Stimulated activated CD4-positive, alpha-beta T cell treated with anti-CD3 and anti-CD28 coated beads, Interleukin-4, amount 100 ng/mL, for 48 hours (primary cell): ENCODE measurements around the gene ITM2B.
"Not testable (repeated sequence)": the region's sequence is repeated elsewhere in the genome, so short reads cannot be mapped to it uniquely, and the experiment has no call there.

ENCODE experiments used
- DNase-seq, 2 donors: peaks; one replicate each; pipeline ENCODE4 v3.0.0-alpha.2; 2020; ENCODE audit warnings: low read depth in 2 of 2

The ITM2B gene

DNA sequence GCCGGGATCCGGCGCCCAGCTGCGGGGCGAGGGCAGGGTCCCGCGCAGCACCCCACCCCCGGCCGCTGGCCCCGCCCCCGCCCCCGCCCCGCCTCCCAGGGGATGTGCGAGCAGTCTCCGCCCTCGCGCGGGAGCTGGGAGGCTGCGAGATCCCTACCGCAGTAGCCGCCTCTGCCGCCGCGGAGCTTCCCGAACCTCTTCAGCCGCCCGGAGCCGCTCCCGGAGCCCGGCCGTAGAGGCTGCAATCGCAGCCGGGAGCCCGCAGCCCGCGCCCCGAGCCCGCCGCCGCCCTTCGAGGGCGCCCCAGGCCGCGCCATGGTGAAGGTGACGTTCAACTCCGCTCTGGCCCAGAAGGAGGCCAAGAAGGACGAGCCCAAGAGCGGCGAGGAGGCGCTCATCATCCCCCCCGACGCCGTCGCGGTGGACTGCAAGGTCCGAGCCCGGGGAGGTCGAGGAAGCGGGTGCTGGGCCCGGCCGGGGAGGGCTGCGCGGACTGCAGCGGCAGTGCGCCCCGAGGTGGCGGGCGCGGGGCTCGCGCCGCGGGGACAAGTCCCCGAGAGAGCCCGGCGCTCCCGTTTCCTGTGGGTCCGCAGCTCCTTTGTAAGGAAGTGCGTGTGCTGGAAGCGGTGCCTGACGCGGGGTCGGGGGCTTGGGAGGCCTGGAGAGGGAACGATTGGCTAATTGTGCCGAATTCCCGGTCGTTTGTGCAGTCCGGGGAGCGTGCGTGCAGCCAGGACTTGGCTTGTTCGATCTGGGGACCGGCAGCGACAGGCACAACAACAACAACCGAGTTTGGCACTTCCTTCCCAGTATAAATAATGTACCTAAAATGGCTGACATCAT is at the start of gene ITM2B:
TSS of gene ITM2B (plus strand) at position 161 of the 843 bp plus-strand sequence. CDS start at position 316, 155 bp downstream.
- peak; percentile 42 to 55 for DNase-seq

DNA sequence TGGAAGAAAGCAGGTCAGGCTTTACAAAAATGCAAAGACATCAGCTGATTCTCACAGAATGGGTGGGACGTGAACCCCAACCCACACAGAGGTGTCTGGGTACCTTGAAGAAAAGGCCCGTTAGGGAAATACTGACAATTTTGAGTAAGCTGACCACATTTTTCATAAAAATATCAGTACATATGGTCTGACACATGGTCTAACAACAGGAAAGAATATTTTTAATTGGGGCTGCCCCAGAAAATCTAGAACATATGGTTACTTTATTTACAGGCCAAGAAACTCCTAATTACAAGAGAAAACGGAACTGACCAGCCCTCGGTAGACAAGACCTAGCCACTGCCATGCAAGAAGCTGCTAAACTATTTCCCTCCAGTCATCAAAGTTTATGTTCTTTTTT is 48.7 kb upstream of the ITM2B start:
- no peak for DNase-seq

DNA sequence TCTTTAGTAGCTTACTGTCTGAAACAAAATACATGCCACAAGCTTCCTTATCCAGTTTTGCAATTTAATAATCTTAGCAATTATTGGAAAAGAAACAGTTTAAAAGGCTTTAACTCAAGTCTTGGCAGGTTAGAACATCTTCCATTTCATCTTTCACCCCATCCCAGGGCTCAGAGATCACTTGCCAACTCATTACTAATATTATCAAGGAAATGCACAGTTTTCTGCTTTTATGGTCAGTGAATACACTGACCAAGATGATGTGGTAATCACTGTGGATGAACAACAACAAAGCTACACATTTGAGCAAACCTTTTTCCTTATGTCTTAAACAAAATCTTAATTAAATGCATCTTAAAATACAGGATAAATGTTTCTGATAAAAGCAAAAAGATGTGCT is 48.0 kb upstream of the ITM2B start:
- no peak for DNase-seq

DNA sequence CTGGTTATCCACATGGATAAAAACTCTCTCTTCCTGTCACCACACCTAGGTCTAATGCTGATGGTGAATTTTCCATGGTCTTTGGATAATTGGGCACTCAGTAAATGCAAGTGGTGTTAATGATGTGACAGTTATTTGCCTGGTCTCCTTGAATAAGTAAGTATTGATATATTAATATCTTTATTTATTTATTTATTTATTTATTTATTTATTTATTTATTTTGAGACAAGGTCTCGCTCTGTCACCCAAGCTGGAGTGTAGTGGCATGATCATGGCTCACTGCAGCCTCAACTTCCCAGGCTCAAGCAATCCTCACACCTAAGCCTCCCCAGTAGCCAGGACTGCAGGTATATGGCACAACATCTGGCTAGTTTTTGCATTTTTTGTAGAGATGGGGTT is 46.3 kb upstream of the ITM2B start:
- no peak for DNase-seq

DNA sequence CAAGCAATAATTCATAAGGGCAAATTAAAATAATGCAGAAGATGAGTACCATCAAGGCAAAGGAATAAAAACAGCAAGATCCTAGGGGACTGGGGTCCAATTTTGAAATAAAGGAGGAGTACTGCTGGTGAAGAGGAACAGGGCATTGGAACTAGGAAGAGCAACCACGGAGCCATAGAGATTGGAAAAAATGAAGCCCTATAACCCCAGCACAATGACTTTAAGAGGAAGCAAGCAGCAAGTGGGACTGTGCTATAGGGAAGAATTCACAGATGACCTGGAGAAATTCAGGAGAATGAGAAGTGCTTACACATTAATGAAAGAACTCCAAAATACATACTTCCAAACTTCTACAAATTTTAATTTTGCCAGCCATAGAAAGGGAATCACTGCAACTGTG is 44.9 kb upstream of the ITM2B start:
- DNase-seq, result no peak

DNA sequence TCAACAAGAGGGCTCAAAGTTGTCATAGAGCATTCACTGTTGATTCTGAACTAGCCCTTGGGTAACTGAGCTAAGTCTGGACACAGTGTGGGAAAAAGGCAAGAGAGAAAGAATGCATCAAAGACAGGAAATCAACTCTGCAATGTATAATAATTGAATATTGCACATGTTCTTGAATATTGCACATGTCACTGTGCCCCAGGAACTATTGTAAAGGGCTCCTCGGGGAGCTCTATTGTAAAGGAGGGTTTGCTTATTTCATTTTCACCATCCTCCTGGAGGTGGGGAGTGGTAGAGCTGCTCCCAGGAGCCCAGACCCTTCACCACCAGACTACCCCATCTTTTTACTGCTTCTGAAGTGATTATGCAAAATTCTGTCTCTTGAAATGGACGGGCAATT is 44.4 kb upstream of the ITM2B start:
- no peak for DNase-seq

DNA sequence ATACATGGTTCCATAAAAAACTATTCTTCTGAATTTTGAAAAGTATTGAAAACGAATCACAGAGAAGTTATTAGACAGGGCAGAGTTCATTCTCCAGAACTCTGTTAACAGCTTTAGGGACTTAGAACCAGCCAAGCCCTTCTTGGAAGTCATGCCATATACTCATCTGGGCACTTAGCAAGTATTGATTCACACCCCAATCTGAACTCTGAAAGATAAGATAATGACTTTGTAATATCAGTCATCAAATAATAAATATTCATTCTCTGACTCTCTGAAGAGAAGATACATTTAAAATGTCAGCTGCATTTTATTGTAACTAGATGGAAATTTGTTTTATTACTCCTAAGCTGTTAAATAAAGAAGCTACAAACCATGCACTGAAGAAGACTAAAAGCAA is 43.8 kb upstream of the ITM2B start:
- no peak for DNase-seq

DNA sequence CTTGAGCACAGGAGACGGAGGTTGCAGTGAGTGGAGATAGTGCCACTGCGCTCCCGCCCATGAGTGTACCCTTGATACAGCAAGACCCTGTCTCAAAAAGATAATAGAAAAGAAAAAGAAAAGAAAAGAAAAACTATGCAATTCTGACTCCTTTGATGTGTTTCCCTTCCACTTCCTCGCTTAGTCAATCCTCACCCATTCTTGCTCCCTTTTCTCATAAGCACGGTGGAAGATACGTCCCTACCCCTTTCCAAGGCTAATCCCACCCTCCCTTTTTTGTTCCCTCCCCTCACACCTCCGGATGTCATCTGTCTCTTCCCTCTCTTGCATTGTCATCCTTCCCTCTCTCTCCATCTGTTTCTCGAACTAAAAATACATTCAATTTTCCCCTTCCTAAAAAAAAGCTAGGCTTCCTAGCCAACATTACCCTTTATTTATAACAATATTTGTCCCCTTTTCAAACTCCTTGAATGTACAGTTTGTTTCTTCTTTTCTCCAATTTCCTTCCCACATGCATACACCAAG is 40.5 kb upstream of the ITM2B start:
- no peak for DNase-seq

DNA sequence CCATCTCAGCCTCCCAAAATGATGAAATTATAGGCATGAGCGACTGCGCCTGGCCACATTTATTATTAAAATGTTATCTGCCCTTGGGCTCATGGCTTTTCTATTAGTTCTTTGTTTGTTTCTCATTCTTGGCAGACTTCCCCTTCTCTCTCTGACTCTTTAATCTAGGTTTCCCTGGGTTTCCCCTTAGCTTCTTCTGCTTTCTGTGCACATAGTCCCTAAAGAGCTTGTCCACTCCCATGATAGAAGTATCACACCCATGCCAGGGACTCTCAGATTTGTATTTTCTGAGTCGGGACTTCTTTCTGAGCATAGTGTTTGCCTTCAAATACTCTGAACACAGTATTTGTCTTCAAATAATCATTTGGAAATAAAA is 38.6 kb upstream of the ITM2B start:
- no peak for DNase-seq

DNA sequence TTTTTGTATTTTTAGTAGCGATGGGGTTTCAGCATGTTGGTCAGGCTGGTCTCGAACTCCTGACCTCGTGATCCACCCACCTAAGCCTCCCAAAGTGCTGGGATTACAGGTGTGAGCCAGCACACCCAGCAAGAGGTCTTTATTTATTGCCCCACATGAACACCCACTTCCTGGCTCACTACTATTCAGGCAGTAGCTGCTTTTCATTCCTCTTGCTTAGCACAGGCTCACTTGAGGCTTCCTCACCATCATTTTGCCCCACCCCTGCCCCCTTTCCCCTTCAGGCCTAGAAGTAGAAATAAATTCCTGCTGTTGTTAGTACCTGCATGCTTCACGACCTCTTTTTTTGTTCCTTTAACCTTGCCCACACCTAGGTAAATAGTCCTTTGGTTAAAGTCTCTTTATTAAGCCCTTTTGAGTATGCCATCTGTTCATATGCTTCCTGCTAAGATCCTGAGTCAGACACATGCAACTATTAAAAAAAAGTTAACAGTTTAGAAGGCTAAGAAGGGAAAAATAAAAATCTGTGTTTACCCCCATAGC is 33.5 kb upstream of the ITM2B start:
- no peak for DNase-seq

DNA sequence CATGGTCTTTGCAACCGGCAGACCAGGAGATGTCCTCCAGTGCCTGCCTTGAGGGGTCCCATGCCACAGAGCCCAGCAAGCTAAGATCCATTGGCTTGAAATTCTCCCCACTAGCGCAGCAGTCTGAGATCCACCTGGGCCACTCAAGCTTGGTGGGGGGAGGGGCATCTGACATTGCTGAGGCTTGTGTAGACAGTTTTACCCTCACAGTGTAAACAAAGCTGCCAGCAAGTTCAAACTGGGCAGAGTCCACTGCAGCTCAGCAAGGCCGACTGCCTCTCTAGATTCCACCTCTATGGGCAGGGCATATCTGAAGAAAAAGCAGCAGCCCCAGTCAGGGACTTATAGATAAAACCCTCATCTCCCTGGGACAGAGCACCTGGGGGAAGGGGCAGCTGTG is 32.0 kb upstream of the ITM2B start:
- no peak for DNase-seq

DNA sequence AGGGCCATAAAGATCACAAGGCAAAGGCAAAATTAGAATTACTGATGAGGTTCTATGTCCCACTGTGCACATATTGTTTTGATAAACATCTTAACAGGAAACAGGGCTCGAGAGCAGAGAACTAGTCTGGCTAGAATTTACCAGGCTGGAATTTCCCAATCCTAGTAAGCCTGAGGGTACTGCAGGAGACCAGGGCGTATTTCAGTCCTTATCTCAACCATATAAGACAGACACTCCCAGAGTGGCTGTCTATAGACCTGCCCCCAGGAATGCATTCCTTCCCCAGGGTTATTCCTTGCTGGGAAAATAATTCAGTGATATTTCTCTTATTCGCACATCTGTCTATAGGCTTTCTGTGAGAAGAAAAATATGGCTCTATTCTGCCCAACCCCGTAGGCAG is 25.8 kb upstream of the ITM2B start:
- DNase-seq, result not testable (repeated sequence)

DNA sequence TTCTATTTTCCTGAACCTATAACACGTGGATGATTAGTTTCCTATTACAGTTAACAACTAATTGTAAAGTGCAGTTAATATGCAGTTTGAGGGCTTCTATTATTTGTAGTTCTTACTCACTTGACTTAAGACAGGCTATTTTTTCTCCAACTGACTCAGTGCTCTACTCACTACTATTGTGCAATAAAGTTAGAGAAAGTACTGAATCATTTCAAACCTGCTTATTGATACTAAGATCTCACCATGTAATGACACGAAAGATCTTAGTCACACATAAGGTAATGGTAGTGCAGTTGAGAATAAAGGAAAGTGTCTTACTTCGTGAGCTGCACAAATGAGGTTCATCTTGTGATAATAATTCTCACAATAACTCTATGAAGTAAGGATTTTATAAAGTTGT is 22.8 kb upstream of the ITM2B start:
- no peak for DNase-seq

DNA sequence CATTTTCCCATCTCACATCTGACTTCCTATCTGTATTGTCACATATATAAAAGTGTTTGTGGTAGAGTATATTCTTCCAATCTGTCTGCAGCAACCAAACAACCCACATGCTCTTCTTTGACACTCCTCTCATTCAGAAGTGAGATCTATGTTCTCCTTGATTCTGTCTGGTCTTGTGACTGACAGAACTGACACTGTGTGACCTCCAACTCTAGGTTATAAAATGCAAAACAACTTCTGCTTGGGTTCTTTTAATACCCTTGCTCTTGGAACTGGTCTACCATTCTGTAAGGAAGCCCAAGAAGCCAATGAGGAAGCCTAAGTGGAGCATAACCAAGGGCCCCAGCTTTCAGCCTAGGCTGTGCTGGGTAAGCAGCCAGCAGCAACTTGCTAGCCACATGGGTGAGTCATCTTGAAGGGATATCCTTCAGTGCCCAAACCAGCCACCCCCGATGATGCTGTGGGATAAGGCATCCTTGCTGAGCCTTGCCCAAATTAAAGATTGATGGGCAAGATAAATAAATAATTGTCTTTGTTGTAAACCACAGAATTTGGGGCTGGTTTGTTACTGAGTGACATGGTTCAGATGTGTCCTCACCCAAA is 18.4 kb upstream of the ITM2B start:
- DNase-seq, result no peak

DNA sequence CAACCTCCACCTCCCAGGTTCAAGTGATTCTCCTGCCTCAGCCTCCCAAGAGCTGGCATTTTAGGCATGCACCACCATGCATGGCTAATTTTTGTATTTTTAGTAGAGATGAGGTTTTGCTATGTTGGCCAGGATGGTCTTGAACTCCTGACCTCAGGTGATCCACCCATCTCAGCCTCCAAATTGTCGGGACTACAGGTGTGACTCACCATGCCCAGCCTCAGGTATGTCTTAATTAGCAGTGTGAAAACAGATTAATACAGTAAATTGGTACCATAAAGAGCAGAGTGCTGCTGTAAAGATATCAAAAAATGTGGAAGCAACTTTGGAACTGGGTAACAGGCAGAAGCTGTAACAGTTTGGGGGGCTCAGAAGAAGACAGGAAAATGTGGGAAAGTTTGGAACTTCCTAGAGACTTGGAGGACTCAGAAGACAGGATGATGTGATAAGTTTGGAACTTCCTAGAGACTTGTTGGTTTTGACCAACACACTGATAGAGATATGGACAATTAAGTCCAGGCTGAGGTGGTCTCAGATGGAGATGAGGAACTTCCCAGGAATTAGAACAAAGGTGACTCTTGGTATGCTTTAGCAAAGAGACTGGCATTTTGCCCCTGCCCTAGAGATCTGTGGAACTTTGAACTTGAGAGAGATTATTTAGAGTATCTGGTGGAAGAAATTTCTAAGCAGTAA is 17.3 kb upstream of the ITM2B start:
- not testable (repeated sequence) for DNase-seq

DNA sequence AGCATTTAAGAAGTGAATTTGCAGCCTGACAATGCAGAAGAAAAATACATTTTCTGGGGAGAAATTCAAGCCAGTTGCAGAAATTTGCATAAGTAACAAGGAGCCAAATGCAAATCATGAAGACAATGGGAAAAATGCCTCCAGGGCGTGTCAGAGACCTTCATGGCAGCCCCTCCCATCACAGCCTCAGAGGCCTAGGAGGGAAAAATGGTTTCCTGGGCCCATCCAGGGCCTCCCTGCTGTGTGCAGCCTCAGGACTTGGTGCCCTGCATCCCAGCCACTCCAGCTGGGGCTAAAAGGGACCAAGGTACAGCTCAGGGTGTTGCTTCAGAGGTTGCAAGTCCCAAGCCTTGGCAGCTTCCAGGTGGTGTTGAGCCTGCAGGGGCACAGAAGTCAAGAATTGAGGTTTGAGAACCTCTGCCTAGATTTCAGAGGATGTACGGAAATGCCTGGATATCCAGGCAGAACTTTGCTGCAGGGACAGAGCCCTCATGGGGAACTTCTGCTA is 16.7 kb upstream of the ITM2B start:
- DNase-seq, result no peak

DNA sequence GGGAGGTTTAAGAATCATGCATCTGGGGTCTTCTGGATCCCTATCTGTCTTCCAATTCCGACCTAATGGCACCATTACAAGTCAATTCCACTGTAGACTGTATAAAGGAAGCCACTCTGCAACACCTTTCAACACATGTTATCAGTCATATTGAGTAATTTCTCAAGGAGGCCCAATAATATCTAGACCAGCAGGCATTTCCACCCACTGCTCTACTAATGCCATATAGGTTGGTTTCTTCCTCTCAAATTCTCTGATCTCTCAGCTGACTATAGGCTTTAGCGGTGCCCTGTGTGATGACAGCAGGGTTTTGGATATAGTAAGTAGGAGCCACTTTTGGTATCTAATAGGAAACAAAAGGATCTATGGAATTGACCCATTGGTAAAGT is 12.4 kb upstream of the ITM2B start:
- DNase-seq, result no peak

DNA sequence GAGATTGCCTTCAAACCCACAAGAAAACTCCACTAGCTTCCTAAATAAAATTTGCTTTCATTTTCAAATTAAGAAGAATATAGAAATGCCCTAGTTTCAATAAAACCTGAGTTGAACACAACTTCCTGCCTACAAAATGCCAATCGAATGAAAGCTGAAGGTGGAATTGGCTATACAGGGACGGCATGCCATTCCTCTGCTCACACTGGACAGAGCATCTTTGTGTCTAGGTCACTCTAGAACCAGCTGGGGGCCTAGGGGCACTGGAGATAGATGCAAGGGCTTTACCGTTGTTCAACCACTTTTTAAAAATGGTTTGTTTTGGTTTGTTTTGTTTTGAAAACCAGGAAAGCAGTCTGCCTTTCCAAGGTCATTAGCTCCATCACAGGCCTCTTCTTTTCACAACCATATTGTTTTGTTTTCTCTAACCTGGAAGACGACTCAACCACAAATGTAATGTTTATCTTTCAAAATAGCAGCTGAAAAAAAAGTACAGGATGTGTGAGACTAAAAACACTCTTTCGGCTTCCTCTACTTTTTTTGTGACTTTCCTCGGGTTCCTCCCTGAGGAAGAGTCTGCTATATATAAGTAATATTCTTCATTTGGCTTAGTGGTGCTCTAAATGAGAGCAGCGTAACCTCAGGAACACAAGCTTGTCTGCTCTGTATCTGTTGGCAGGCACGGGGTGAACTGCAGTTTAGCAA is 11.9 kb upstream of the ITM2B start:
- no peak for DNase-seq

DNA sequence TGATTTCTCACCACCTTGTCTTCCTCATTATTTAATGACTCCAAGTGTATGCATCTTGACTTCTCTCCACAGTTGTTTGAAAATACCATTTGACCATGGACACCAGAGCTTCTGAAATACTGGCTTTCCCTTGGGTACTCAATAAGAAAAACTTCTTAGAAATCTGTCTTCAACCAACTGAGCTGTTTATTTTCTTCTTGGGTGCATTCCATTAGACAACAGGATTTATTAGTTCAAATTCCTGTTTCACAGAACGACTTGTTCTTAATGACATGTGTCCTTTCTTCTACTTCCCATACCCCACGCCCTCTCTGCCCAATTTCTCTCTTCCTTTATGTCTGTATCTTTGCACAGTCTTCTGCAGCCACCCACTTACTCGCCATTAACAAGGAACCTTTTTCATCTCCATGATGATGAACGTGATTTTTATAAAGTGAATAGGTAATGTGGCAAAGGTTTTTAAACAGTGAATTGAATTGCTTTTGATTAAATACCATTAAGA is 11.3 kb upstream of the ITM2B start:
- DNase-seq, result no peak

DNA sequence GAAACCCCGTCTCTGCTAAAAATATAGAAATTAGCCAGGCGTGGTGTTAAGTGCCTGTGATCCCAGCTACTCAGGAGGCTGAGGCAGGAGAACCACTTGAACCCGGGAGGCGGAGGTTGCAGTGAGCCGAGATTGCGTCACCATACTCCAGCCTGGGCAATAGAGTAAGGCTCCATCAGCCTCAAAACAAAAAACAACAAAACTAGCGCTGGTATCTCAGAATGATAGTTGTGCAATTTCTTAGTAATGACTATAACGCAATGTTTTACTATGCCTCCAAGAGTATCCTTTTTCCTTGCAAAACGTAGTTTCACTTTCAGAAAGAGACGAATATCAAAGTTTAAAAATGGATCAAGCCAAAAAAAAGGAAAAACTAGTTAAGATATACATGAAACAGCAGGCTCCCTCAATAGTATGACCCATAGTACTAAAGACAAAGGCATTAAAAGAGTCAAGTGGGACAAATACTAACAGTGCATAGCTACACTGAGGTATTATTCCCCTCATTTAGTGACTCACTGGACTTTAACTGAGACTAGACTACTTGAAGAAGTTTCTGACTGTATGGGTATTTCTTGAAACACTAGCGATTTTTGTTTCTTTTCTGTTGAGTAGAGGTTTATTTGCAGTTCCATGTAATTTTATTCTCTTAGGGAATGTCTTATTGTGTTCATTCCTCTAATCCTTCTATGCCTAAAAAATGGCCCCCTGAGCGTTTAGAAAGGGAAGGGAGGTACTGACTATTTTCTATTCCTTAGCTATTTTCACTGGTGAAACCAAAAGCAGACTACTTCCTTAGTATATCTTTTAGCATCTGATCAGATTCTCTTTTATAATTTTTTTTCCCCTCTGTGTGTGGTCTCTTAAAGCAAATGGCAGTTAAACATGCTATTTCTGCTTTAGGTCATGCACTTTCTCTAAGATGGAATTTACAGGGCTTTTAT is 10.4 kb upstream of the ITM2B start:
- no peak for DNase-seq
